ENCODE results near the gene ZBTB16. TPM values are rescaled to one million over a fixed set of nuclear protein-coding genes. Genes with fewer than 3 reads are reported as not detected.

Gene ZBTB16
- polyA plus RNA-seq, 3 donors = 4.1 to 12.3 (median 8.3) TPM

- H3K36me3 ChIP-seq (replicated peaks in 1 of 2; ENCODE audit: control insufficient read depth in 1 of 2, insufficient read depth in 2 of 2, low read length in 2 of 2) = no peaks in the 10 kb centered on the region
- H3K9me3 Mint-ChIP-seq = peaks cover 0 to 4% (median 0%) of the 10 kb centered on the region in 7 donors
- DNase-seq = no peak
- H4K20me1 ChIP-seq (ENCODE audit: insufficient read depth, low read length) = no peaks in the 10 kb centered on the region
- 92% methylated on average over 7 of the region's 11 CpGs for WGBS (ENCODE audit: insufficient coverage)
- H3K27me3 ChIP-seq (ENCODE audit: control insufficient read depth in 2 of 2, insufficient read depth in 2 of 2, low read length in 2 of 2) = no peaks in the 10 kb centered on the region
- H3K79me2 ChIP-seq (ENCODE audit: insufficient read depth, low read length) = no peaks in the 10 kb centered on the region
- no peak for TF ChIP-seq CTCF (IDR thresholded peaks at IDR 0.05)
- H3K36me3 Mint-ChIP-seq = peaks cover 7 to 10% of the 10 kb centered on the region in 2 donors
- no peak overlapping the region for H2AFZ ChIP-seq (ENCODE audit: insufficient read depth, low read depth, low read length, poor library complexity, severe bottlenecking)
- peaks cover 77% of the 10 kb centered on the region for H3K4me1 Mint-ChIP-seq
- H3K27ac Mint-ChIP-seq = peak overlapping the region in 2 of 7 donors; percentile 2 to 66
- H3K27ac ChIP-seq (ENCODE audit: low read depth in 1 of 2, low read length in 2 of 2) = no peak overlapping the region
- H3K4me3 Mint-ChIP-seq = no peak overlapping the region
- intact Hi-C loops (cut with micrococcal nuclease) = no loop called here
- H3K27me3 Mint-ChIP-seq (ENCODE audit: low read depth in 3 of 3) = peaks cover 5 to 10% (median 9%) of the 10 kb centered on the region in 3 donors
- H3K4me2 ChIP-seq (replicated peaks; ENCODE audit: extremely low read depth, low read length, poor library complexity, severe bottlenecking) = no peak overlapping the region
- no peak overlapping the region for H3K4me3 ChIP-seq (replicated peaks in 1 of 3; ENCODE audit: low read depth in 2 of 3, low read length in 3 of 3)
- no peak overlapping the region for H3K9ac ChIP-seq (ENCODE audit: insufficient read depth, low read length, poor library complexity, severe bottlenecking)
- H3K9me3 ChIP-seq (replicated peaks in 1 of 2; ENCODE audit: control insufficient read depth in 1 of 2, insufficient read depth in 1 of 2, low read length in 2 of 2) = no peaks in the 10 kb centered on the region
- peaks cover 43 to 66% of the 10 kb centered on the region in 2 donors for H3K4me1 ChIP-seq (ENCODE audit: control insufficient read depth in 1 of 2, insufficient read depth in 2 of 2, low read length in 2 of 2)
These were observed 108.4 kb downstream of the ZBTB16 start for GRCh38 chr11:114167771-114168448.

GRCh38 chr11:114168691-114169090, 109.2 kb downstream of the ZBTB16 start:
- H3K27me3 ChIP-seq (ENCODE audit: control insufficient read depth in 2 of 2, insufficient read depth in 2 of 2, low read length in 2 of 2) = no peaks in the 10 kb centered on the region
- peaks cover 0 to 4% (median 0%) of the 10 kb centered on the region in 7 donors for H3K9me3 Mint-ChIP-seq
- H3K27ac Mint-ChIP-seq = peak overlapping the region in 1 of 7 donors; percentile 38
- peaks cover 37 to 58% of the 10 kb centered on the region in 2 donors for H3K4me1 ChIP-seq (ENCODE audit: control insufficient read depth in 1 of 2, insufficient read depth in 2 of 2, low read length in 2 of 2)
- 67% methylated on average over 1 of the region's 1 CpG for WGBS (ENCODE audit: insufficient coverage)
- H3K36me3 Mint-ChIP-seq = peaks cover 7 to 10% of the 10 kb centered on the region in 2 donors
- TF ChIP-seq CTCF (IDR thresholded peaks at IDR 0.05) = no peak
- peak overlapping the region in 1 of 2 donors; percentile 37 for H3K4me3 Mint-ChIP-seq
- no peaks in the 10 kb centered on the region for H4K20me1 ChIP-seq (ENCODE audit: insufficient read depth, low read length)
- no peaks in the 10 kb centered on the region for H3K9me3 ChIP-seq (replicated peaks in 1 of 2; ENCODE audit: control insufficient read depth in 1 of 2, insufficient read depth in 1 of 2, low read length in 2 of 2)
- intact Hi-C loops (cut with micrococcal nuclease) = no loop called here
- no peak overlapping the region for H3K9ac ChIP-seq (ENCODE audit: insufficient read depth, low read length, poor library complexity, severe bottlenecking)
- H3K27ac ChIP-seq (ENCODE audit: low read depth in 1 of 2, low read length in 2 of 2) = no peak overlapping the region
- no peak overlapping the region for H3K4me3 ChIP-seq (replicated peaks in 1 of 3; ENCODE audit: low read depth in 2 of 3, low read length in 3 of 3)
- no peak overlapping the region for H2AFZ ChIP-seq (ENCODE audit: insufficient read depth, low read depth, low read length, poor library complexity, severe bottlenecking)
- no peaks in the 10 kb centered on the region for H3K36me3 ChIP-seq (replicated peaks in 1 of 2; ENCODE audit: control insufficient read depth in 1 of 2, insufficient read depth in 2 of 2, low read length in 2 of 2)
- no peak for DNase-seq
- H3K4me1 Mint-ChIP-seq = peaks cover 70% of the 10 kb centered on the region
- no peaks in the 10 kb centered on the region for H3K79me2 ChIP-seq (ENCODE audit: insufficient read depth, low read length)
- peaks cover 5 to 10% (median 9%) of the 10 kb centered on the region in 3 donors for H3K27me3 Mint-ChIP-seq (ENCODE audit: low read depth in 3 of 3)
- no peak overlapping the region for H3K4me2 ChIP-seq (replicated peaks; ENCODE audit: extremely low read depth, low read length, poor library complexity, severe bottlenecking)
